Stimulated activated CD4-positive, alpha-beta T cell treated with anti-CD3 and anti-CD28 coated beads, TNF-alpha, amount 100 ng/mL, for 1 hour (primary cell): ENCODE results near the gene FOLR2.

Experiments used
- DNase-seq, 3 donors: peaks; one replicate each; pipeline ENCODE4 v3.0.0-alpha.2; 2020; ENCODE audit warnings: low read depth in 3 of 3, low spot score in 1 of 3

Gene FOLR2

DNA sequence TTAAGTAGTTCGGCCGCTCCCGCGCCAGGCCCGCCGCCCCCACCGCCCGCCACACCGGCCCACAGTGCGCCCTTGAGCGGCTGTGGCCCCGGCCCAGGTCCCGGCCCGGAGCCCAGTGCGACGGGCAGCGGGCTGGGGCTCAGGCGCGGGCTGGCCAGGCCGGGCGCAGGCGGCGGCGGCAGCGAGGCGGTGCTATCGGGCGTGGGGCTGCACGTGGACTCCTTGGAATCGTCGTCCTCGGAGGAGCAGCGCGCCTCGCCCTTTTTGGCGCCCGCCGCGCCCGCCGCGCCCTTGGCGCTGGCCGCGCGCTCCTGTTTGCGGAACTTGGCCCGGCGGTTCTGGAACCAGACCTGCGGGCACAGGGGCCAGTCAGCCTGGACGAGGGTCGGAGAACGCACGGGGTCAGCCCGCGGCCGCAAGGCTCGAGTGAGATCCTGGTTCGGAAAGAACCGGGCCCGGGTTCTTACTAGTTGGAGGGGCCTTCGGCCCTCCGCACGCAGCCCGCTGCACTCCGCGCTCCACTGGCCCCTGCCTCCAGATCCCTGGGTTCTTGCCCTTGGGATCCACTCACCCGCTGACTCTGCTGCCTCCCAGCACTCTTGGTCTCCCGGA, 23.4 kb downstream of the FOLR2 start:
- no peak for DNase-seq

DNA sequence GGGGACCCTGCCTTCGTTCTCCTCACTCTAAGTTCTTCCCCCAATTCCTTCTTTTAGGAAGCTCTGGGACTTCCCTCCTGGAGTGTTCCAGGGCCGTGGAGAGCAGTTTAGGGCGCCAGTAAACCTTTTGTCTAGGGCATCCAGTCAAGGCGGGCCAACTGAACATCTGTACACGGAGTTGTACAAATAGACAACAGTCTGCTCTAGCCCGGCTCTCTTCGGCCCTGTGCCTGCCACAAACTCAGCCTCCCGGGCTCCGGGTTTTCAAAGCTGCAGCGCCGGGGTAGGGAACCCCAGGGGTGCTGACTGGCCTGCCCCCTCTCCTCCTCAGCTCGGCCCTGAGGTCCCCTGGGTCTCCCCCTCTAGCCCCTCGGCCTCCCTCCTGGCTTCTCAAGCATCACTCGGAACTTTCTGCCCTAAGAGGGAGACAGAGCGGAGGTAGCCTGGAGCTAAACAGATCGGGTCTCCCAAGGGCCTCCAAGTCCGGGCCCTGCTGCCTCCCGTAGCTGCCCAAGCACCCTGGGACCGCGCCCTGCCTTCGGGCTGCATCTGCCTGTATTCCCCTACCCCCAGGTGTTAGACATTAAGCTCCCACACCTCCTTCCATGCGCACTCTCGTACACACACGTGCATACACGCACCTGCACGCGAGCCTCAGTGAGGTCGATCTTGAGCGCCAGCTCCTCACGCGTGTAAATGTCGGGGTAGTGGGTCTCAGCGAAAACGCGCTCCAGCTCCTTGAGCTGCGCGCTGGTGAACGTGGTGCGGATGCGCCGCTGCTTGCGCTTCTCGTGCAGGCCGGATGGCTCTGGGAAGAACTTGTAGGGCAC, 24.1 kb downstream of the FOLR2 start:
- no peak for DNase-seq

DNA sequence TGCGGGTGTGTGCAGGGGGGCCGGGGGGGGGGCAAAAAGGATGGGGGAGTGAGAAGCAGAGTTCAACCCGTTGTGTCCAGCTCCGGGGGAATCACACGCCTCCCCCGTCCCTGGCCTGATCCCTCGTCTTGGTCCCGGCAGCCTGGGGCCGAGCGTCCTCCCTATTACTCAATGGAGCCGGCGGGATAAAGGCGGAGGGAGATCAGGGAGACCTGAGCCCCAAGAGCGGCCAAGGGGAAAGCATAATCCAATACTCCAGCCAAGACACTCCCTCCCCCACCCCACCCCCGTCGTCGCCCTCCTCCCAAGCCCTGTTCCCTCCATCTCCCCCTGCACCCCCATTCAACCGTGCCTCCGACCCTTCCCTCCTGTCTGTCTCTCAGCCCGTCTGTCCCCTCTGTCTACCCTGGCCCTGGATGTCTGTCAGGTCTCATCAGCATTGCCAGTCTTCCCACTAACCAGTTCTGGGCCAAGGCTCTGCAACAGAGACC, 24.7 kb downstream of the FOLR2 start:
- no peak for DNase-seq

DNA sequence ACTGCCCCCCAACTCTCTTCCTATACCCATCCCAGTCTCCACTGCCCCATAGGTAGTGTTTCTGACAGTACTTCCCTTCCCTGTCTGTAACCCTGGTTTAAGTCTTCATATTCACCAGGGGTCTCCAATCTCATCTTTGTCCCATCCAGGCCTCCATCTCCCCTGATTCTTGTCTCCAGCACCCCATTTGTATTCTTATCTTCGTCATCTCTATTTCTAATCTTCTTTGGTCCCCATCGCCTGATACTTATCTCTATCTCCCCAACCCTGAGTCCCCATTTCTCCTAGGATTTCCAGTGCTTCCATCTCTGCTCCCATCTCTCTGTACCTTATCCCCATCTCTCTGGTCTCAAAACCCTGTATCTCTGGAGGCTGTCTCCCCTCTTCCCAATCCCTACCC, 25.5 kb downstream of the FOLR2 start:
- DNase-seq: no peak

DNA sequence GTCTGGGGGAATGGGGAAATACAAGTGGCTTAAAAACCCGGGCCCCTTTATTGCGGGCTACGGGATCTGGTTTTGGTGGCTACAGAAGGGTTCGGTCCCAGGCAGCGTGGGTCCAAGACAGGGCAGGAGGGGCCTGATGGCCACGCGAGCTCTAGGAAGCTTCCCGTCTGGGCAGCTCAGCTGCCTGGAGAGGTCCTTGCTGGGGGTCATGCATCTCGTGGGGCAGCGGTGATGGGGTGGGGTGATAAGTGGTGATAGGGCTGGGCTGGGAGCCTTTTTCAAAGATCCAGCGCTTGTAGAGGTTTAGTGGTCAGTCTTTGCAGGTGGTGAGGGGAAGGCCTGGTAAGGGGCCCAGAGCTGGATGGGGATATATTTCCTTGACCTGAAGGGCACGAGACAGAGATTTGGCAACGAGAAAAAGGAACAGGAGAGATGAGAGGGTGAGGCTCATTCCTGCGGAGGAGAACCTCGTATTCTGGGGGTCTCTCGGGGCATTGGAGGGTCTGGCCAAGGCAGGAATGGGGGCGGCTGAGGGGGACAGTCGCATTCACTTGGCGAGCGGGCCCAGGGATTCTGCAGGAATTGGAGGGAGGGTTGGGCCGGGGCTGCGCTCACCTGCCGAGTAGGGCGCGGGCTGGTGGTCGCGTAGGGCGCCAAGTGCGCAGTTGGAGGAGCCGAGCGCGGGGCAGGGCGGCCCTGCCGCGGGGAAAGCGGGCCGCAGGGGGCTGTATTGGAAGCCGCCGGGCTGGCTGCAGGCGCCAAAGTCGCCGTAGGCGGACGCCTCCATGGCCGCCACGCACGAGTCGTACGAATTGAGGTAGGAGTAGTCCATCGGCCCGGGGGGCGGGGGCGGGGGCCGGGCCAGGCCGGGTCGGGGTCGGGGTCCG, 26.8 kb downstream of the FOLR2 start:
- no peak for DNase-seq

DNA sequence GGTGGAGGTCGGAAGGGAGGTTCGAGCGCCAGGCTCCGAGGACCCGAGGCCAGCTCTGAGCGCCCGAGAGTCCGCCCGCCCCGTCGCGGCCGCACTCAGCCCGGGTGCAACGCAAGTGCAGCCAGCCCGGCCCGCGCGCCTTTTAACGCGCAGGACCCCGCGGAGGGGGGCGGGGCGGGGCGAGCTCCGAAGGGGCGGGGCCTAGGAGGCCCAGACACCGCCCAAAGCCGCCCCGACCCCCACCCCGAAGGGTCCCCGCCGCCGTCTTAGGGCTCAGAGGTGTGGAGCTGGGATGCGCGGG, 27.4 kb downstream of the FOLR2 start, which contains the start of gene PHOX2A:
TSS of gene PHOX2A (minus strand) at position 117 of the 301 bp plus-strand sequence. CDS start 172 bp downstream, outside the sequence.
- no peak for DNase-seq

DNA sequence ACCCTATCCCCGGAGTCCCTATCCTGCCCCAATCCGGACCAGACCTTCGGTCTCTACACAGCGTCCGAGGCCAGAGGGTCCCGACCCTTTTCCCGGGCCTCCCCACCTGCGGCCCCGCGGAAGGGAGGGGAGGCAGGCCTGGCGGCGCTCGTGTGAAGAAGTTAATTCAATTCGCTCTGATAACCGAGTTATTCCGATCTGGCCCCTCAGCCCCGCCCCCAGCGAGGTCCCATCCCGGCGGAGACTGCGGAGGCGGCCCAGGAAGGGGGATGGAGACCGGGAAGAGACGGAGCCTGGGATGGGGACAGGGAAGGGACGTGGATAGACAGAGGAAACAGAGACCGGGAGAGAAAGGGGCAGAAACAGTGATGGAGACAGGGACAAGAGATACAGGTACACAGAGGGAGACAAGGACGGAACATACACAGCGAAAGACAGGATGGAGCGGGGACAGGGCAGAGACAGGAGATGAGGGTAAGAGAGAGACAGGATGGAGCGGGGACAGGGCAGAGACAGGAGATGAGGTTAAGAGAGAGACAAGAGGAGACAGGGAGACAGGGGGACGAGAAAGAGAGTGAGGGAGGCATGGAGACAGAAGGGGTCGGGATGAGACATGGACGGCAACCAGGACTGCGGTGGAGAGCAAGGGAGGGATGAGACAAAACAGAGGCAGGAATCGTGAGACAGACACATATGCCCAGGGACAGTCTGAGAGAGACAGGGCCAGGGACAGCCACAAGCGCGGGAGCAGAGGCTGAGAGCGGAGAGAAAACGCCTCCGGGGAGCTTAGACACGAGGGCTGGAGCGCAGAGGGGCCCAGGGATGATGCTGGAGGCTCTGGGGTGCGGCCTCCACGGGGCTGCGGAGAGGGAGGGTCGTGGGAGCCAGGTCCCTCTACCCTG, 28.0 kb downstream of the FOLR2 start:
- no peak for DNase-seq

DNA sequence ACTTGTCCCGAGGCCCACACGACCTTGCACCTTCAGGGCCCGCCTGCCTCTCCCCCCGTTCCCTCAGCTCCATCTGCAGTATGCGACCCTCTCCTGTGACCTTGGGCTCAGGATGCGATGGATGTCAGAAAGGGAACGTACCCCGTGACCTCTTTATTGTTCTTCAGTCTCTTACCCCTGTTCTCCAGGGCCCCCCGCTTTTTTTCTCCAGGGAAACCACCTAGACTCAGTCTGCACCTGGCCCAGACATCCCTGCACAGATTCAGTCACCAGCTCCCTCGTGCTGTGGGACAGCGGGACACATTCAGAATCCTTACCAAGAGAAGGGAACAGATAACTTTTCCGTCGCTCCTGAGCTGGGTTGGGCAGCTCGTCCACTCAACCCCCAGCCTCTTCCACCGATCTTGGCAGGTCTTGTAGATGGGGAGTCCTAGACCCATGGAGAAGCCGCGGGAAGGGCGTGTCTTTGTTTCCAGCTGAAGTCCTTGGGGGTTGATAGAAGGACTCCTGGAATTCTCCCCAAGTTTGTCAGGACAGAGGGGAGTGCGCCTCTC, 28.7 kb downstream of the FOLR2 start:
- no peak for DNase-seq

DNA sequence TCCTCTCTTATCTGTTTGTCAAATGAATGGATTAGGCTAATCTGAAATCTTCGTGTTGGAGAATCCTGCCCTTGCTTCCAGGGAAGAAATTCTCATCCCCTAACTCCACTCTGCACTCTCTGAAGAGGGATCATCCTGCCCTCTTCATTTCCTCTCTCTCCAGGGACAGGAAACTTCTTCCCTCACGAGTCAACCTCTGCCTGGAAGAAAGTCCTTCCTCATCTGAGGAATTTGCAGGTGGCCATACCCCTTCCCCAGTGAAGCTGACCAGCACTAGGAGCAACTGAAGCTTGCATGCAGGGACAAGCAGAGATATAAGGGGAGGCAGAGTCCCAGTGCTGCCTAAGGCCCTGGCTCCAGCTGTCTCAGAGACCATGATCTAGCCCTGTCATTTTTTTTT, 31.0 kb downstream of the FOLR2 start:
- no peak for DNase-seq

DNA sequence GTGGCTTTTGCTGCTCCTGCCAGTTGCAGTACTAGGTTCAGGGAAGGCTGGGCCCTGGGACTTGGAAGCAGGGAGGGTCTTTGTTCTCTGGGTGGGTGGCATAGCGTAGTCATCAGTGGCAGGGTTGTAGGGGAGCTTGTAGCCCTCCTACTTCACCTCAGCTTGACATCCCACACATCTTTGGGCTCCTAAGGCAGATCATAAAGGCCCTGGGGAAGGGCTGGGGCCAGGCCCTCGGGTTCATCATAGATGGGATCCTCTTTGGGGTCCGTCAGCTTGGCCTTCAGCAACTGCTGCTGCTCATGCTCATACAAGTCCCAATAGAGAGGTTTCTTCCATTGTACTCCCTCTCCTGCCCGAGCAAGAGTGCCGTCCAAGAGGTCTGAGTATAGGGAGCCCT, 33.4 kb downstream of the FOLR2 start:
- DNase-seq: no peak

DNA sequence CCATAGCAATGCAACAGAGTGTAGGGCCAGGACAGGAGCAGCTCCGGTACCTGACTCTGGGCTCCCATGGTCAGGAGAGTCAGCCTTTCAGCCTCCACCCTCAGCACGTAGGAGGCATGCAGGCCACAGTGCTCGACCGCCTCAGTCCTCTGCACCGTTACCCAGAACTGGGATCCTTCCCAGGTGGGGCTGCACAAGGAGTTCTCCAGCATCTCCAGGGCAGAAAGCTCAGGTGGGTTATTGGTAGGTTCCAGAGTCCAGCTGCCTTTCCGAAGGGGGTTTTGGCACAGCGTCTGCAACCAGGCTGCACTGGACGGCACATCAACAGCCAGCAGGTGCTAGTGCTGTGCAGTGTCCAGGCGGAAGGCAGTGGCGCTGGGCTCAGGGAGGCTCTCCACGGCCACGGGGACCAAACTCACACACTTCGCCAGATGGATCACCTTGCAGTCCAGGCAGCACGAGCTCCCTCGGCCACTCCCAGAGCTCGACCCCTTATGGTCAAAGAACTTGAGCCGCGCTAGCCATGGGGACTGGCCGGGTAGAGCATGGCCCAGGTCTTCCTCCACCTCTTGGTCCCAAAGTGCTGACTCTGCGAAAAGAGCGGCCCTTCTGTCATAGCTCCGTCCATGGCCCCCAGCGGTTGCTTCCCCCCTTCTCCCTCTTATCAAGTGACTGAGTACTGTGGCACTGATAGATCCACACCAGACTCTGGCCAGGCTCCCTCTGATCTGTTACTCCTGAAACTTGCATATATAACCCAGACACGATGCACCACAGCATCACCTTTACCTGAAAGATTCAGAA, 34.3 kb downstream of the FOLR2 start:
- DNase-seq: no peak

DNA sequence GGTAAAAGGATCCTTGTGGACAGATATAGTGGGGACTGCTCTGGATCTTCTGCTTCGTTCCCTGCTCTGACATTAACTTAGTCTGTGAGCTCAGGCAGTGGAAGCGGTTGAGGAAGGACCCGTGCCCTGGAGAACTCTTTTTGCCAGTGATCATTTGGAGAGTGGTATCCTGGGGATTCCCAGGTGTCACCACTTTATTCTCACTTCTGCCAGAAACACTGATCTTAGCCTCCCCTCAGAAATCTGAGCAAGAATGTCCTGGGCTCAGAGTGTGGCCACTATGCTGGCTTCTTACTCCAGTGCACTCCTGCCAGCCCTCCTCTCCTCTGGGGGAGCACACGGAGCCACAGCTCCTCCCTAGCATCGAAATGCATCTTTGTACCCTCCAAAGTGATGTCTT, 35.0 kb downstream of the FOLR2 start:
- DNase-seq: no peak

DNA sequence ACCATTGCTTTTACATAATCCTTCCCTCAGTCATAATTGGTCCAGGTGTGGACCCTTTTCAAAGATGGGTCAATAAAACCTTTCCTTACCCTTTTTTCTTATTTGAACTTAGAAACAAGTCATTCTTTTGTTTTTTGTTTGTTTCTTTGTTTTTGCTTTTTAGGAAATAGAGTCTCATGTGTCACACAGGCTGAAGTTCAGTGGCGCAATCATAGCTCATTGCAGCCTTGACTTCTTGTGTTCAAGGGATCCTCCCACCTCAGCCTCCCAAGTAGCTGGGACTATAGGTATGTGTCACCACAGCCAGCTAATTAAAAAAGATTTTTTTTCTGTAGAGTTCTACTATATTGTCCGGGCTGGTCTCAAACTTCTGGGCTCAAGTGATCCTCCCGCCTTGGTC, 36.8 kb downstream of the FOLR2 start:
- DNase-seq: no peak

DNA sequence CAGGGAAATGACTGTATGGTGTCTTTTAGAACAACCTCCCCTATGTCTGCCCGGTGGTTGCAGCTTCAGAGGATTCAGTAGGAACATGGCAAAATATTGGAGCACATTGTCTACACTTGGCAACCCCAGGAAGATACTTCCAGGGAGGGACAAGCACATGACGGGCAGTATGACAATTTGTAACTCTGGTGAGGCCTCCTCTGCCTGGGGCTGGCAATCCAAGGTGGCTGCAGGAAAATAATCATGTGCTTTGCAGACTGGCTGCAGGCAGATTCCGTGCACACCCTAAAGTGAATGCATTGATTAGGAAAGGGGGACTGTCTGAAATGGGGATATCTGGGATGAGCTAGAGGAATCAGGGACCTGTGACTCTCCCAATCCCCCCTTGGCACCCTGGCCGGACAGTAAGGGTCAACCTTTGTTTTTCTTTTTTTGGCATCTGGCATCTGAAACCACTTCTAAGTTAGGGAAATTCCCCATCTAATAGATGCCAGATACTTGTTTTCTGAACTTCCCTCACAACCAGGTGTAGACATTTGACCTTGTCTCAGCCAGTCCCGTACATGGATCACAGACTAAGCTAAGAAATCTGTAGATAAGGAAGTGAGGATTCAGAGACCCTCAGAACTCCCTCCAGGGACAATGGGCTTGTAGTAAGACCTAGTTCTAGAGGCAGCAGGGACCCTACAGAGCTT, 37.9 kb downstream of the FOLR2 start:
- DNase-seq: no peak

DNA sequence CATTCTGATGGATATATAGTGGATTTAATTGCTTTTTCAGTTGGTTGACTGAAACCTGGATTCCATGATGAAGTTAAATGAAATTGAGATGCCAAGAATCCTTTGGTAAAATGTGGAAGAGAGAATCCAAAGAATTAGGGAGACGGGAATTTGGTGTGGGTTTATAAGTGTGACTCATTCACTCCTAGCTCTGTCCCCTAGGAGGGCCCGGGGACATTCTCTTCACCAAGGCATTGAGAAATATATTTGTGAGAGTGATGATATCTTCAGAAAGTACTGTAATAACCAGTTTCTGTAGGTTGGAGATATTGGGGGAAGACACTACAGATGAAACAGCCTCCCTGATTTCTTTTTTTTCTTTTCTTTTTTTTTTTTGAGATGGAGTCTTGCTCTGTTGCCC, 41.0 kb downstream of the FOLR2 start:
- no peak for DNase-seq

DNA sequence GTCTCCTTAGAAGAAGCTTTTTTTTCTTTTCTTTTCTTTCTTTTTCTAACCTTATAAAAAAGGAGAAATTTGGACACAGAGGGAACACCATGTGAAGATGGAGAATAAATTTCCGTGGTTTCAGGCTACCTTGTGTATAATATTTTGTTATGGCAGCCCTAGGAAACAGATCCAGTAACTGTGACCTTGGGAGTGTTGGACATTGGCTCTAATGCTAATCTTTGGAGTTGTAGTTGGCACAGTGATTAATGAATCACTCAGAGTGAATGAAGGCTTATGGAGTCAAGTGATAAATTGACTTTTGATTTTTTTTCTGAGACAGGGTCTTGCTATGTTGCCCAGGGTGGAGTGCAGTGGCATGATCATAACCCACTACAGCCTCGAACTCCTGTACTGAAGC, 42.9 kb downstream of the FOLR2 start:
- no peak for DNase-seq

DNA sequence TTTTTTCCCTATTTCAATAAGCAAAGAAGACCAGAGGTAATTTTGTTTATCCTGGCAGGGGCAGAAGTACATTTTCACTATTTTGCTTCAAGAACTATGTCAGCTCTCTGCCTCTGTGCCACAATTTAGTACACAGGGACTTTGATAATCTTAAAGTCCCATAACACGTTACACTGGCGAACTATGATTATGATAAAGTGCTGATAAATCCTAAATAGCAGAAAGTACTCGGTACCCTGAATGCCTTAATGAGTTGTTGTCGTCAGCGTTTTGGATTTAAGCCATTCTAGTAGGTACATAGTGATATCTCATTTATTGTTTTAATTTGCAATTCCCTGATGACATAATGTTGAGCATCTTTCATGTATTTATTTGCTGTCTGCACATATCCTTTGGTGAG, 44.0 kb downstream of the FOLR2 start:
- no peak for DNase-seq

DNA sequence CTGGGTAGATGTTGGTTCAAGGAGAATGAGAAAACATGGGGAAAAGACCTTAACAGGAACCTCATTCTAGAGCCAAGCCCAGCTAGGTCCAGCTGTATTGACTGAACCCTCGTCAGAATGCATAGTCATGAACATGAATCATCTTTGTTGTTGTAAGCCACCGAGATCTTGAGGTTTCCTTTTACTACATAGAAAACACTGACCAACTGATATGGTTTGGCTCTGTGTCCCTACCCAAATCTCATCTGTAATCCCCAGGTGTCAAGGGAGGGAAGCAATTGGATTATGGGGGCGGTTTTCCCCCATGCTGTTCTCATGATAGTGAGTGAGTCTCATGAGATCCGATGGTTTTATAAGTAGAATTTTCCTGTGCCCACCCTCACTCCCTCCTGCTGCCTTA, 46.8 kb downstream of the FOLR2 start:
- DNase-seq: no peak

DNA sequence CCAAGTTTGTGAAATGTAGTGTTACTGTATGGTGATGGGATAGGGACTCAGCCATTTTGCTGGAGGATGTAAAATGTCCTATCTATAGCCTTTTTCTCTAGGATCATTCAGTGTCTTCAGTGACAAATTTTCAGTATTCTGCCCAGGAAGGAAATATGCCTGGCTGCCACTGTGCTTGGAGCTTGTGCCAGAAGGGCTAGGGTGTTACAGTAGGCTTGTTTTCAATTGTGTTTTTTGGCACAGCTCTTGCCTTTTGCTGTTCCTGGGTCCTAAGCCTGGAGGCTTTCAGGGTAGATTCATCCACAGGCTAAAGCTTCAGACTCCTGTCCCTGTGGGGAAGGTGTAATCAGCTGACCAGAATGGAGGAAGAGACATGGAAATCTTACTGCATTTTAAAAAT, 49.4 kb downstream of the FOLR2 start:
- no peak for DNase-seq
